Purkinje cell (primary cell): Measurements from ENCODE around the gene LLGL2. TPM values are rescaled to one million over a fixed set of nuclear protein-coding genes. Genes with fewer than 3 reads are reported as not detected.

Experiments used
- polyA plus RNA-seq: library from polyadenylated mRNA; unstranded; fragments of >200 nt; fragmentation: Nextera tagmentation; gene quantifications from 2 replicates; pipeline ENCODE4 v1.2.1, GENCODE V29; 2014

The LLGL2 gene, protein sequence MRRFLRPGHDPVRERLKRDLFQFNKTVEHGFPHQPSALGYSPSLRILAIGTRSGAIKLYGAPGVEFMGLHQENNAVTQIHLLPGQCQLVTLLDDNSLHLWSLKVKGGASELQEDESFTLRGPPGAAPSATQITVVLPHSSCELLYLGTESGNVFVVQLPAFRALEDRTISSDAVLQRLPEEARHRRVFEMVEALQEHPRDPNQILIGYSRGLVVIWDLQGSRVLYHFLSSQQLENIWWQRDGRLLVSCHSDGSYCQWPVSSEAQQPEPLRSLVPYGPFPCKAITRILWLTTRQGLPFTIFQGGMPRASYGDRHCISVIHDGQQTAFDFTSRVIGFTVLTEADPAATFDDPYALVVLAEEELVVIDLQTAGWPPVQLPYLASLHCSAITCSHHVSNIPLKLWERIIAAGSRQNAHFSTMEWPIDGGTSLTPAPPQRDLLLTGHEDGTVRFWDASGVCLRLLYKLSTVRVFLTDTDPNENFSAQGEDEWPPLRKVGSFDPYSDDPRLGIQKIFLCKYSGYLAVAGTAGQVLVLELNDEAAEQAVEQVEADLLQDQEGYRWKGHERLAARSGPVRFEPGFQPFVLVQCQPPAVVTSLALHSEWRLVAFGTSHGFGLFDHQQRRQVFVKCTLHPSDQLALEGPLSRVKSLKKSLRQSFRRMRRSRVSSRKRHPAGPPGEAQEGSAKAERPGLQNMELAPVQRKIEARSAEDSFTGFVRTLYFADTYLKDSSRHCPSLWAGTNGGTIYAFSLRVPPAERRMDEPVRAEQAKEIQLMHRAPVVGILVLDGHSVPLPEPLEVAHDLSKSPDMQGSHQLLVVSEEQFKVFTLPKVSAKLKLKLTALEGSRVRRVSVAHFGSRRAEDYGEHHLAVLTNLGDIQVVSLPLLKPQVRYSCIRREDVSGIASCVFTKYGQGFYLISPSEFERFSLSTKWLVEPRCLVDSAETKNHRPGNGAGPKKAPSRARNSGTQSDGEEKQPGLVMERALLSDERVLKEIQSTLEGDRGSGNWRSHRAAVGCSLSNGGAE
- not detected in 2 replicates for polyA plus RNA-seq

DNA sequence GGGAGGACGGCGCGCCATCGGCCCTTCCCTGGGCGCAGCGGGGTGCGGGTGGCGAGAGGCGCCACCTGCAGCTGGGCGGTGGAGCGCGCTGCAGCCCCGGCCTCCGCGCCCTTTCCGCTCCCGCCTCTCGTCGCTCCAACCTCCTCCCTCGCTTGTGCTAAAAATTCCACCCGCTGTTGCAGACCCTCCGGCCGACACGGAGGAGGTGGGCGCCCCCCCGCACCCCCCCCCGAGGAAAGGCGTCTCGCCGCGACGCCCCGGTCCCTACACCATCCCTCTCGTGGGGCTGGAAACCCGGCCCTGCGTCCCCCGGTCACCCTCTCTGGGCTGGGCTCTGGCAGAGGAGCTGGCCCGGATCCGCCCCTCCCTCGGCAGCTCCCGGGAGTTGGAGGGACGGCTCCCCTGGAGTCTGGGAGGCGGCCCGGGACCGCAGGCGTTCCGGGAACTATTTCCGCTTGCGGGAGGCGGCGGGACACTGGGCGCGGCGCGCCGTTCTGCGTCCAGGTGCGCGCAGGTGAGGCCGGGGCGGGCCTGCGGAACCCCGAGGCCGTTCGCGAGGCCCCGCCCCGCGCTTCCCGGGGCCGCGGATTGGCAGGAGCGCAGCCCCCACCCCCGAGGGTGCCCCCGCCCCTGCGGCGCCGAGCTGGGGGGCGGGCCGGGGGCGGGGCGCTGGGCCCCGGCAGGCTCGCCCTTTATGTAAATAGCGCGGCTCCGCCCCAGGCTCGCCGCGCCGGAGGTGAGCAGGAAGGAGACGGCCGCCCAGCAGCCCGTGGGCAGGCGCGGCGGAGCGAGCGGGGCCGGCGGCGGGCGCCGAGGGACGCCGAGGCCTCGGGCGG, at the start of gene LLGL2:
LLGL2 (plus strand) TSS at position 728 of the 836 bp plus-strand sequence. CDS start 17,730 bp downstream, outside the sequence.

DNA sequence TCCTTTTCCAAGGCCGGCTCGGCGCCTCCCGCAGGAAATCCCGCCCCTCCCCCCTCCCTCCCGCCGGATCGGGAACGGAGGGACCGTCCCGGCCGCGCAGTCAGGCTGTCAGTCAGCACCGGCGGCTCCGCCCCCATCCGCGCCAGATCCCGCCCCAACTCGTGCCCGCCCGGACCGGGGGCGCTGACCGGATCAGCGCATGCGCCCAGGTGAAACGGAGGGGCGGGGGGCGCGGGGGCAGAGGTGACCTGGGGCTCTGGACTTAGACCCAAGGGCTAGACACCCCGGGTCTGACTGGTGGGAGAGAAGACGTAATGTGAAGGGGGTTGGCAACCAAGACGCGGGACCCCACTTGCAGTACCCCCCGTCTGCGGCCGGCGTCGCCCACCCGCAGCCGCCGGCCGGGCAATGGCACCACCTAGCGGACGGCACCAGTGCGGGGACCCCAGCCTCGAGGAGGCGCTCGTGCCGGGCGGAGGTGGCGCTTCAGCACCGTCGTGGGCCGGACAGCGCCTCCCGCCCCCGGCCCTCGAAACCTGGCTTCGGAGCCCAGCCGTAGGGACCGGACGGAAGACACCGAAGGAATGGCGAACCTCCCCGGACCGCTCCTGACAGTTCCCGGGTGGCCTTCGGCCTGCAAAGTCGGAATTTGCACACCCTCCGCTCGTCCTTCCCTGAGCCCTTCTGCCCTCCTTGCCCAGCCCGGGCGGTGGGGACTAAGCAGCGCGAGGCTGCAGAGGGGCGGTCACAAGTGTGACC, 9.8 kb upstream of the LLGL2 start, which contains the start of gene CASKIN2:
CASKIN2 (minus strand) TSS at position 42 of the 759 bp plus-strand sequence. CDS start 1,733 bp downstream, outside the sequence.

DNA sequence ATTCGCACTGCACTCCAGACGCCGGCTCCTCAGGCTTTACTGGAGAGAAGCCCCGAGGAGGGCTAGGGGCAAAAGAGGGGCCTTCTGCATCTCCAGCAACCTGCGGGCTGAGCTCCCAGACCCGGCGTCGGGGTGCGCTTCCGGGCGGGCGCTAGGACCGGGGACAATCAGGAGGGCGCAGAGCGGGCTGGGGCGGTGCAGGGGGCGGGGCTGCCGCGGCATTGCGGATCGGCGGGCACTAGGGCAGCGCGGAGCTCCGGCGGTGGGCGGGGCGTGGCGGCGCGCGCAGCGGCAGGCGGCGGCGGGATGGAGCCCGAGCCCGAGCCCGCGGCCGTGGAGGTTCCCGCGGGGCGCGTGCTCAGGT, 9.3 kb upstream of the LLGL2 start, which contains the start of gene TSEN54:
TSEN54 (plus strand) TSS at position 274 of the 364 bp plus-strand sequence; CDS start at position 307, 33 bp downstream.

DNA sequence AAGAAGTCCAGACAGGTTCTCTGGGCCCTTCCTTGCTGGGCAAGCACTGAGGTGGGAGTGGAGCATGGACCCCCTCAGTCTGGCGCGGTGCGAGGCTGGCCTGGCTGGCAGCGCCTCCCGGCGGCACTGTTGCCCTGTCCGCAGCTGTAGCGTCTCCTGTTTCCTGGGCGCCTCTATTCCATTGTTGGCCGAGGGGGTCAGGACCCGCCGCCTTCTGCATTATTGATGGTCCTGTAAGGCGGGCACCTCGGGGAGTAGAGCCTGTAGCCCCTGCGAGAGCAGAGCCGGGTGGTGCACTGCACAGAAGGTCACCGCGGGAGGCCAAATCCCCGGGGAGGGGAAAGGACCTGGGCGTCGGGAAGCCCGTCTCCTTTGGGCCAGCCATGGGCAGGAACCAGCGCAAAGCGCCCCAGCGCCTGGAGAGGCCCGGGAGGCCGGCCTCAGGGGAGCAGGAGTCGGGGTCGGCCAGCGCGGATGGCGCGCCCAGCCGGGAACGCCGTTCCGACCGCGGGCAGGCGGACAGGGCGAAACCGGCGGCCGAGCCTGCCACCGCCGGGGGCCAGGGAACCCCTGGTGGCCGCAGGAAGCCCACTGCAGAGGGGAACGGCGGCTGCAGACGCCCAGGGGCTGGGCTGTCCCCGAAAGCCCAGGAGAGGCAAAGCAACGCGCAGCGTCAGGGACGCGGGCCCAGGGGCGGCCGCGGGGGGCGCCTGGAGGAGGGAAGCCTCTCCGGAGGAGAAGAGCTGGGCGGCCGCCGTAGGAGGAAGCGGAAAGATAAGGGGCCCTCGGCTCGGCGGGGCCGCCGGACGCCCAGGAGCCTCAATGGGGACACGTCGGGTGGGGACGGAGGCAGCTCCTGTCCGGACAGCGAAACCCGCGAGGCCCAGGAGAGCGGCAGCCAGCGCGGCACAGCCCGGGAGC, 62.4 kb downstream of the LLGL2 start, which contains the start of gene MYO15B:
MYO15B (plus strand) TSS at position 126 of the 921 bp plus-strand sequence; CDS start at position 384, 258 bp downstream.

Other genes with a start within 250 kb of the LLGL2 start
- 5.8 and 8.1 TPM in 2 replicates for gene SLC25A19, start 236.3 kb upstream of the LLGL2 start, polyA plus RNA-seq
- gene GRB2, start 120.0 kb upstream of the LLGL2 start, polyA plus RNA-seq = 219 and 222 TPM in 2 replicates
- 6.1 and 6.2 TPM in 2 replicates for gene TMEM94, start 69.1 kb upstream of the LLGL2 start, polyA plus RNA-seq
- gene CASKIN2, start 10.2 kb upstream of the LLGL2 start, polyA plus RNA-seq = 0.17 and 0.27 TPM in 2 replicates
- 2.3 and 4.3 TPM in 2 replicates for gene TSEN54, start 9.2 kb upstream of the LLGL2 start, polyA plus RNA-seq
- not detected in 2 replicates for gene MYO15B, start 62.1 kb downstream of the LLGL2 start, polyA plus RNA-seq
- not detected in 2 replicates for gene SMIM5, start 107.7 kb downstream of the LLGL2 start, polyA plus RNA-seq
- 8.6 and 9.0 TPM in 2 replicates for gene RECQL5, start 141.5 kb downstream of the LLGL2 start, polyA plus RNA-seq
- 84.6 and 108 TPM in 2 replicates for gene SAP30BP, start 141.6 kb downstream of the LLGL2 start, polyA plus RNA-seq
- not detected in 2 replicates for gene ITGB4, start 195.8 kb downstream of the LLGL2 start, polyA plus RNA-seq
- 1.1 TPM in 1 of 2 replicates, not detected in the other for gene GALK1, start 239.5 kb downstream of the LLGL2 start, polyA plus RNA-seq